NCI-H748 treated with DMSO at 0.1 percent for 48 hours (cell line): Measurements from ENCODE around the gene SH3D19.
"Not testable (repeated sequence)": the region's sequence is repeated elsewhere in the genome, so short reads cannot be mapped to it uniquely, and the experiment has no call there.

Source experiments
- DNase-seq: peaks from one replicate; lab custom pipeline; 2025; lab: John Stamatoyannopoulos, UW

SH3D19 gene

GRCh38 chr4:151322570-151322969 lies 2.8 kb downstream of the SH3D19 start:
- DNase-seq, result no peak

- DNase-seq, result not testable (repeated sequence)
These were observed 3.2 kb downstream of the SH3D19 start for GRCh38 chr4:151322161-151322560.

GRCh38 chr4:151321586-151321985 lies 3.8 kb downstream of the SH3D19 start:
- DNase-seq, result no peak

DNA sequence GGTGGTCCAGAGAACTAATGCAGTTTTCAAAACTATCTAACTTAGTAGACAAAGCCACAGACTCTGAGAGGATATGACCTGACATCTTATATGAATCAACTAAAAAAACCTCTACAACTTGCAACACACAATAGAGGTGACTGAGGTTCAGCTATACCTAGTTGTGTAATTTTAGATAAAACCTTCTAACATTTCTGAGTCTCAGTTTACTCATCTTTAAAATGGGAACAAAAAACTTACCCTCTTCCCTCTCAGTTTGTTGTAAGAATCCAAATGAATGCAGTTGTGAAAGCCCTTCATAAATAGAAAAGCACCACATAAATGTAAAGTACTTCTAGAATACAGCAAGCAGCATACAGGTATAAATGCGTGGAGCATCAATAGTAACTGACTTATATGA lies 5.9 kb downstream of the SH3D19 start:
- DNase-seq, result no peak

DNA sequence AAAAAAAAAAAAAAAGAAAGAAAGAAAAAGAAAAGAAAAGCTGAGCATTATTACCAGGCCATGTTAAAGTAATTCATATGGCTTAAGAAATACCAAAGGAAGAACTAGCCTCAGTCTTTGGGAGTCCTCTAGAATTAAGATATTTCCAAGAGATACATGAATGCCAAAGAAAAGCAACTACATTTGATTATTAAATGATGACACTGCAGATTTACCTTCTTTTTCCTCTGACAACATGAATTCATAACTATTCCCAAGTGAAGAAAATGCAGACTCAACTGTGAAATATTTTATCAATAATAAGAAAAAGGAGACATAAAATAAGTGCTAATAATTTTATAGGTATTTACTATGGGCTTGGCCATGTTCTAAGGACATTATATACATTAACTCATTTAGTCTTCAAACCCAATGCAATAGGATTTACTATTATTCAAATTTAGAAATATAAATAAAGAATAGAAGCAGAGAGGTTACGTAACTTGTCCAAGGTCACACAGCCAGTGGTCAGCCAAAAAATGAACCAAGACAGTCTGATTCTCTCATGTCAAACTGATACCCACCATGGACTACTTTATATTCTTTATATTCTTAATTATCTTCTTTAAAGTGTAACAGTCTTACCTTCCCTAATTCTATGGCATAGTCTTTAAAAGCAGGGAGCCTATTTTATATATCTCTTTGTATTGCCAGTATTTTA lies 6.9 kb downstream of the SH3D19 start:
- no peak for DNase-seq

DNA sequence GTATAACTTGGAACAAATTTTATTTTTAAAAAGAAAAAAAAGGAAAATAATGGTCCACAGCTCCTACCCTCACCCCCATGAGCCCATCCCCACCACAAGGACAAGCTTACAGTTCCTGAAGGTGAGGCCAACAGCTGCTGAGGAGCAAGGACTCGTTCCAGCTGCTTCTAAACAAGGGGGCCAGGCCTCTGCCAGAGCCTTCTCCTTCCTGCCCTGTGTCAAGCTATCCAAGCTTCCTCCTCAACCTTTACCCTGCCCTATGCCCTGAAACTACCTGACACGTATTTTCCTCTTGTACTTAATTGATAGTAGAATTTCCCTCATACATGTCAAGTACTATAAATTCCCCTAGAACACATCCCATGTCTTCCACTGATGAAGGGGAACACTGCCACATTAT lies 8.8 kb downstream of the SH3D19 start:
- no peak for DNase-seq

DNA sequence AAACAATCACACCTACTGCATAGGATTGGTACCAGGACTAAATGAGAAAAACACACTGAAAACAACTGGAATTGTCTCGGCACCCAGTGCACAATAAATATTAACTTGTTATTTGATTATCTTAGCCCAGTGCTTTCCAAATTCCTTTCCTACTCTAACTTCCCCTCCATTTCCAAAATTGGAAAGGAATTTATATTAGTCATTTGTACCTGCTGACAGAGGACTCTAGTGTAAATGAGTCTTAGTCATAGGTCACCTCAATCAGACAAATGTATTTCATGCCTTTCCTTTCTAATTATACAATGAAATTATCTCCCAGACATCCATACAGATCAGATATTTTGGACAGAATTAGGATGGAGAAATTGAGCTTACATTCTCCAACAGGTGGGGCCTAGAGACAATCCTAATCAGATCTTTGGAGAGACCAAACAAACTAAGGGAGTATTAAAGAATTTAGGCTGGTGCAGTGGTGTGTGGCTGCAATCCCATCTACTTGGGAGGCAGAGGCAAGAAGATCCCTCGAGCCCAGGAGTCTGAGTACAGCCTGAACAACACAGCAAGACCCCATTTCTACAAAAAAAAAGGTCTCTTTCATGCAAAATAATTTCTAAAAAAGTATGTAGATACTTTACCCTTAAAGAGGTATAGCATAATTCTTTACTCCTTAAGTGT lies 10.1 kb downstream of the SH3D19 start:
- DNase-seq, result no peak

GRCh38 chr4:151314479-151314878 lies 10.9 kb downstream of the SH3D19 start:
- no peak for DNase-seq

DNA sequence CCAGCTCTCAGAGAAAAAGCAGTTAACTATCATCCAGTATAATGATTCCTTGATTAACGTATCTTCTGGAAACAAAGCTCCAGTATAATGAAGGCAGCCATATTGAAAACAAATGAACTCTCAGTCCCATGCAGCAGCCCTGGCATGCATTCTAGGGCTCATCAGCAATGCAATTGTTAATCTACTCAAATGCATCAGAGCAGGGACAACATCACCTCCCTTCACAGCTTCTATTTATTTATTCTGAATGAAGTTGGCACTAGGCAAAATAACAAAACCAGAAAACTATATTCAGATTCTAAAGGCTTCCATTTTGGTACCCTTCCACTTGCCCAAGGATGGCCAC lies 11.4 kb downstream of the SH3D19 start:
- DNase-seq, result no peak

DNA sequence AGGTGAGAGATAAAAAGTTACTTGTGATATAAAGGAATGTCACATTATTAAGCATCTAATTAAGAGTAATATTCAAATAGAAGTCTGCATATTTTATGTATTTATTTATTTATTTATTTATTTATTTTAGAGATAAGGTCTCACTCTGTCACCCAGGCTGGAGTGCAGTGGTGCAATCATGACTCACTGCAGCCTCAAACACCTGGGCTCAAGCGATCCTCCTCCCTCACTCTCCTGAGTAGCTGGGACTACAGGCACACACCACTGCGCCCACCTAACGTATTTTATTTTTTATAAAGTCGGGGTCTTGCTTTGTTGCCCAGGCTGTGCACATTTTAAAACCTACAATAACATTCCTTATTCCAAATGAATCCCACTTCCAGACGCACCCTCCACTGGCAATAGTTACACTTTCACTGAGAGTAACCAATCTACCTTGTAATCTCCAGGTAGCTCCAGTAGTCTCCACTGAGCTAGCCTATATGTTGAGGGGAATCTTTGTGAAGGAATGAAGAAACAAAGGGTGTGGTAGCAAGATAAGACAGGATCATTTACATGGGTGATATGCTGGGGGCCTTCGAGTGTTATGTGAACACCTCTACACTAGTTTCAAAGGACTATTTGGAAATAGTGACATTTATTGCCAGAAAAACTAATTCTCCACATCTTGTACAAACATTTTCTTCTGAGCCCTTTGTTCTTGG lies 11.9 kb downstream of the SH3D19 start:
- DNase-seq, result no peak

- no peak for DNase-seq
These were observed 15.2 kb downstream of the SH3D19 start for GRCh38 chr4:151310124-151310728.

DNA sequence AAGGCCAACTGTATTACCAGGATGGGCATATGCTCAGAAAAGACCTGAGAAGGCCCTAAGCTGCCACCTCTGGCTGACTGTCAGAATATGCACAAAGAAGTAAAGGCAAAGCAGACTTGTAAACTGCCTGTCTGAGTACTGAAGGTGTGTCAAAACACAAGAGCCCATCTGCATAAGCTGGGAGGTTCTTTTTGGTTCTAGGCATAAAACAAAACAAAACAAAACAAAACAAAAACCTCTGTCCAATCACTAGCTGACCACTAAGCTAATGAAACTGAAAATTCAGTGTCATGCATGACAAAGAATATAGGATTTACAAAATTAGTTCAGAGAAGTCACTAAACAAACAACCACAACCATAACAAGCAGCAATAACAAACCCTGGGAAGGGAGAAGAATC lies 20.6 kb downstream of the SH3D19 start:
- DNase-seq, result no peak

- no peak for DNase-seq
These were observed 21.2 kb downstream of the SH3D19 start for GRCh38 chr4:151304226-151304625.

GRCh38 chr4:151302432-151302831 lies 23.0 kb downstream of the SH3D19 start:
- no peak for DNase-seq

DNA sequence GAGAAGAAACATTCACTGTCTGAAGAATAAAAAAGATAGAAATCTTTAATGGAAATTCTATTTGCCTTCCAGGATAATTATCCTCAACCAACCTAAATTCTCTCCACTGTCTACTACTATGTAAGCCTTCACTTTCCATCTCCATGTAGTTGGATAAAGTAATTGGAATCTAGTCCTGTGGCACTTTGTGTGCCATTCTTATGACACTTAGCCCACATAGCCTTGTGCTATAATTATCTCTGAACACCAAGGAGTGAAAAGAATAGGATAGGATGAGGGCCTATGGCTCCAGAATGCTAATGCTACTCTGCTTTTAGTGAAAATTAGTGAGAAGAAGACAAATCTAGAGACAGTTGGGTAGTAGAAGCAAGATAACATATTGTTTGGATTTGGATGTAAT lies 28.2 kb downstream of the SH3D19 start:
- DNase-seq, result no peak

DNA sequence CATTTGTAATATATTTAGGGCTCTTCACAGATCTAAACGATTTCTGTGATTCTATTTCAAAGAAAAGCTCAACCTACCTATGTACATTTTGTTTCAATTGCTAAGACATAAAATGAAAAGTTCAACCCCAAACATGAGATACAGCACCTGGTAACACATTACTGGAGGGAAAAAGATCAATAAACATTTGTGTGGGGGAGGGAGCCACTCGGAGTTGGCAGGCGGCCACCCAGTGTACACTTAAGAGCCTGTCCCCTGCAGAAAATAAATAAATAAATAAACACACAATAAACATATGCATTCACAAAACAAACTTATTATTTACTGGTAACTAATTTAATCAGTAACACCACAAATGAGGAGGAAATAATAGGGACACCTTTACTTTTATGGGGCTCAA lies 29.2 kb downstream of the SH3D19 start:
- DNase-seq, result no peak

DNA sequence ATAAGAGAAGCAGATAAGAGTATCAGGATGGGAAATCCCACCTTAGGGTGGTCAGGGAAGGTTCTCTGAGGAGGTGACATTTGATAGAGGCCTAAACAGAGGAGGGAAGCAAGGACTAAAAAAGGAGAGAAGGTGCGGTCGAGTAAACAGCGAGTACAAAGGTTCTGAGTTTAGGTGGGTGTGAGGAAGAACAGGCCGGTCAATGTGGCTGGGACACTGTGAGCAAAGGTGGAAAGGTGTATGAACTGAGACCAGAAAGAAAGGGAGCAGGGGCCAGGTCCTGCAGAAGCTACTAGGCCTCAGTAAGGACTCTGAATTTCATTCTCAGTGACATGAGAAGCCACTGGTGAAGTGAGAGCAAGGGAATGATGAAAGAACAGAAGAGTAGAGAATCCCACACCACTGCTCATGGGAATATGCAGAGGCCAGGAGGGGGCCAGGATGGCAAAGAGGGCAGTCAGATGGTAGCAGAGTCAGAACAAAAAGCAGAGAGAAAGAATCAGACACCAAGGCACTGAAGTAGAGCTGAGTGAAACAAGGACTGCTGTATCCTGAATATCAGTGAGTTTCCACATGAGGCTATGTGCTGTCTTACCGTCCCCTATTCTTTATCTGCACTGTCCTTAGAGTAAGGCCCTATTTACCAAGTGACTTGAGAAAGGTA lies 30.4 kb downstream of the SH3D19 start:
- DNase-seq, result no peak

DNA sequence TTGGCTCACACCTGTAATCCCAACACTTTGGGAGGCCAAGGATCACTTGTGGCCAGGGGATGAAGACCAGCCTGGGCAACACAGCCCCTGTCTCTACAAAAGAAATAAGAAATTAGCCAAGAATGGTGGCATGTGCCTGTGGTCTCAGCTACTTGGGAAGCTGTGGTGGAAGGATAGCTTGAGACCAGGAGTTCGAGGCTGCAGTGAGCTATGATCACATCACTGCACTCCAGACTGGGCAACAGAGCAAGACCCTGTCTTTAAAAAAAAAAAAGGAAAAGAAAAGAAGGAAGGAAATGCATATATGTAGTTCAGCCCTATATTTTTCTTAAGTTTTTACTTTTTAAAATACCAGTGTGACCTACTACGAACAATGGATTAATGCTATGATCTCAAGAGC lies 33.4 kb downstream of the SH3D19 start:
- DNase-seq, result no peak

- DNase-seq, result no peak
These were observed 33.9 kb downstream of the SH3D19 start for GRCh38 chr4:151291485-151291884.

DNA sequence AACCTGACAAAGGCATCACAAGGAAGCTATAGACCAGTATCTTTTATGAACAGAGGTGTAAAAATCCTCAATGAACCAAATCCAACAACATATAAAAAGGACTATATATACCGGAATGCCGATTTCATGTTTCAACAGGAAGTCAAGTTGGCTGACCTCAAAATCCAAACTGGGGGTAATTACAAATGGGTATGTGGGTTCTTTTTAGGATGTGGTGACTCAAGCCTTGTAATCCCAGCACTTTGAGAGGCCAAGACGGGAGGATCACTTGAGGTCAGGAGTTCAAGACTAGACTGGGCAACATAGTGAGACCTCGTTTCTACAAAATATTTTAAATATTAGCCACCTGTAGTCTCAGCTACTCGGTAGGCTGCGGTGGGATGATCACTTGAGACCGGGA lies 38.0 kb downstream of the SH3D19 start:
- no peak for DNase-seq

GRCh38 chr4:151284534-151285245 lies 40.7 kb downstream of the SH3D19 start:
- DNase-seq, result no peak
